Thoracic aorta (tissue), 2 donors: ENCODE measurements around the gene SIRT5. TPM values are rescaled to one million over a fixed set of nuclear protein-coding genes. Genes with fewer than 3 reads are reported as not detected.

ENCODE experiments used
- ATAC-seq: fragments of 150-250 bp; one replicate; pipeline ENCODE4 v1.8.0; 2017; ENCODE audit warnings: low read depth; ENCODE audit not compliant: insufficient number of reproducible peaks, low FRiP score
- DNase-seq: peaks from one replicate; pipeline ENCODE4 v3.0.0-alpha.2; 2020; ENCODE audit warnings: low spot score
- H3K27ac ChIP-seq, 2 donors: fragments of 200-600 bp; sonication (generic); 1 replicate in 1 of 2; 2 replicates in 1 of 2; pipeline ENCODE4 v1.5.1; 2016; ENCODE audit warnings: mild to moderate bottlenecking in 2 of 2, moderate library complexity in 2 of 2
- H3K27me3 ChIP-seq: fragments of 200-600 bp; sonication (generic); replicated peaks from 2 replicates; pipeline ENCODE4 v1.6.0; 2016; ENCODE audit warnings: mild to moderate bottlenecking; ENCODE audit not compliant: insufficient read depth
- H3K36me3 ChIP-seq: fragments of 200-600 bp; sonication (generic); one replicate; pipeline ENCODE4 v1.5.1; 2016
- H3K4me1 ChIP-seq, 2 donors: fragments of 200-600 bp; sonication (generic); 1 replicate in 1 of 2; 2 replicates in 1 of 2; pipeline versions ENCODE4 v1.5.1 to v1.6.0; 2016; ENCODE audit warnings: low read depth in 2 of 2, mild to moderate bottlenecking in 1 of 2; ENCODE audit not compliant: control insufficient read depth in 1 of 2
- H3K4me3 ChIP-seq: fragments of 200-600 bp; sonication (generic); 2 replicates; pipeline ENCODE4 v1.5.1; 2016; ENCODE audit warnings: mild to moderate bottlenecking
- H3K9me3 ChIP-seq: fragments of 200-600 bp; sonication (generic); 2 replicates; pipeline ENCODE4 v1.5.1; 2016
- CTCF ChIP-seq: fragments of 200-600 bp; sonication (generic); IDR thresholded peaks from one replicate; pipeline ENCODE4 v1.5.1; 2019; ENCODE audit warnings: antibody characterized with exemption
- total RNA-seq, 2 donors: library from RNA; depleted of rRNA; stranded (reverse); fragments of >200 nt; gene quantifications; one replicate each; pipeline versions ENCODE4 v1.1.0 to v1.2.3, GENCODE V29; 2016

Gene SIRT5
- total RNA-seq, 2 donors from 2014 or later: 5.7 to 10.0 TPM

GRCh38 chr6:13559251-13559650, 15.2 kb upstream of the SIRT5 start:
- Histone ChIP-seq H3K27me3 (no peaks in the 10 kb centered on the region), H3K27ac (peak overlapping the region in 1 of 2 donors; percentile 20), H3K4me3 (no peak overlapping the region), H3K36me3 (no peaks in the 10 kb centered on the region), H3K4me1 (no peaks in the 10 kb centered on the region), H3K9me3 (no peaks in the 10 kb centered on the region)
- DNase-seq (no peak), ATAC-seq (no peak)
- no peak for TF ChIP-seq CTCF

- H3K4me1 ChIP-seq: no peaks in the 10 kb centered on the region
- no peaks in the 10 kb centered on the region for H3K36me3 ChIP-seq
- TF ChIP-seq CTCF: no peak
- ATAC-seq (no peak), DNase-seq (no peak)
- H3K27me3 ChIP-seq: no peaks in the 10 kb centered on the region
- no peak overlapping the region for H3K27ac ChIP-seq
- no peak overlapping the region for H3K4me3 ChIP-seq
- H3K9me3 ChIP-seq: no peaks in the 10 kb centered on the region
These were observed 14.3 kb upstream of the SIRT5 start for GRCh38 chr6:13559968-13560650.

- ATAC-seq (no peak), DNase-seq (no peak)
- Histone ChIP-seq H3K27me3 (no peaks in the 10 kb centered on the region), H3K4me1 (no peaks in the 10 kb centered on the region), H3K36me3 (no peaks in the 10 kb centered on the region), H3K27ac (peak overlapping the region in 1 of 2 donors; percentile 20), H3K9me3 (no peaks in the 10 kb centered on the region), H3K4me3 (no peak overlapping the region)
- no peak for TF ChIP-seq CTCF
These were observed 13.8 kb upstream of the SIRT5 start for GRCh38 chr6:13560651-13561044.

GRCh38 chr6:13561624-13562267, 12.7 kb upstream of the SIRT5 start:
- DNase-seq: no peak
- Histone ChIP-seq H3K9me3 (no peaks in the 10 kb centered on the region), H3K27ac (peak overlapping the region in 1 of 2 donors; percentile 20), H3K4me3 (no peak overlapping the region), H3K36me3 (no peaks in the 10 kb centered on the region), H3K27me3 (no peaks in the 10 kb centered on the region), H3K4me1 (no peaks in the 10 kb centered on the region)
- TF ChIP-seq CTCF: no peak
- no peak for ATAC-seq

- no peak for TF ChIP-seq CTCF
- DNase-seq (no peak), ATAC-seq (no peak)
- Histone ChIP-seq H3K4me3 (no peak overlapping the region), H3K27me3 (no peaks in the 10 kb centered on the region), H3K36me3 (no peaks in the 10 kb centered on the region), H3K9me3 (no peaks in the 10 kb centered on the region), H3K27ac (no peak overlapping the region), H3K4me1 (no peaks in the 10 kb centered on the region)
These were observed 11.4 kb upstream of the SIRT5 start for GRCh38 chr6:13563009-13563408.
